ENCODE results near the gene VEGFB.

VEGFB gene

GRCh38 chr11:64247729-64248531, 13.5 kb downstream of the VEGFB start:
- DNase-seq: no peak

- DNase-seq: no peak
Measured at GRCh38 chr11:64248578-64248977, 14.2 kb downstream of the VEGFB start.

GRCh38 chr11:64249038-64249437, 14.7 kb downstream of the VEGFB start:
- no peak for DNase-seq

- no peak for DNase-seq
Measured at GRCh38 chr11:64249563-64250414, 15.4 kb downstream of the VEGFB start.

GRCh38 chr11:64250415-64251015, 16.1 kb downstream of the VEGFB start:
- DNase-seq: no peak

GRCh38 chr11:64251016-64251752, 16.8 kb downstream of the VEGFB start, which contains the start of gene PLCB3:
Gene PLCB3, plus strand, starts transcription at chr11:64251530. Its CDS starts 120 bp downstream, at chr11:64251650.
- peak; percentile 39 to 77 for DNase-seq

GRCh38 chr11:64251753-64252002, 17.3 kb downstream of the VEGFB start:
- DNase-seq: no peak

GRCh38 chr11:64252003-64252872, 17.9 kb downstream of the VEGFB start:
- peak in 1 of 2 donors; percentile 42 for DNase-seq

GRCh38 chr11:64253043-64253442, 18.7 kb downstream of the VEGFB start:
- no peak for DNase-seq

GRCh38 chr11:64253481-64253880, 19.1 kb downstream of the VEGFB start:
- no peak for DNase-seq

- DNase-seq: no peak
Measured at GRCh38 chr11:64254326-64254725, 19.9 kb downstream of the VEGFB start.

- no peak for DNase-seq
Measured at GRCh38 chr11:64255135-64256128, 21.0 kb downstream of the VEGFB start.

- DNase-seq: no peak
Measured at GRCh38 chr11:64256300-64256699, 21.9 kb downstream of the VEGFB start.

GRCh38 chr11:64258356-64258755, 24.0 kb downstream of the VEGFB start:
- no peak for DNase-seq

- no peak for DNase-seq
Measured at GRCh38 chr11:64258946-64259532, 24.7 kb downstream of the VEGFB start.

- peak; percentile 27 to 78 for DNase-seq
Measured at GRCh38 chr11:64259533-64260067, 25.2 kb downstream of the VEGFB start.

- no peak for DNase-seq
Measured at GRCh38 chr11:64260147-64260708, 25.8 kb downstream of the VEGFB start.

GRCh38 chr11:64261556-64262080, 27.2 kb downstream of the VEGFB start:
- DNase-seq: no peak

GRCh38 chr11:64262271-64263002, 28.1 kb downstream of the VEGFB start:
- DNase-seq: no peak

All from inflammatory macrophage treated with lipopolysaccharide for 1 hour (primary cell).